Parathyroid adenoma (tissue), 2 donors: Measurements from ENCODE around the gene CHST3.

Experiments
- H2AFZ ChIP-seq: fragments of 300-600 bp; sonication (generic); one replicate; pipeline ENCODE4 v1.7.0; 2017; ENCODE audit warnings: antibody characterized with exemption, mild to moderate bottlenecking
- H3K27ac ChIP-seq: fragments of 300-600 bp; sonication (generic); one replicate; pipeline ENCODE4 v1.7.0; 2017
- H3K27me3 ChIP-seq: fragments of 300-600 bp; sonication (generic); one replicate; pipeline ENCODE4 v1.7.0; 2017; ENCODE audit warnings: low read length; ENCODE audit not compliant: control insufficient read depth, insufficient read depth
- H3K36me3 ChIP-seq: fragments of 300-600 bp; sonication (generic); one replicate; pipeline ENCODE4 v1.7.0; 2017; ENCODE audit warnings: low read length; ENCODE audit not compliant: control insufficient read depth, insufficient read depth
- H3K4me1 ChIP-seq: fragments of 300-600 bp; sonication (generic); one replicate; pipeline ENCODE4 v1.7.0; 2017; ENCODE audit warnings: control low read depth
- H3K4me2 ChIP-seq: fragments of 300-600 bp; sonication (generic); one replicate; pipeline ENCODE4 v1.7.0; 2017; ENCODE audit warnings: low read length
- H3K4me3 ChIP-seq: fragments of 300-600 bp; sonication (generic); one replicate; pipeline ENCODE4 v1.7.0; 2017; ENCODE audit warnings: low read depth, low read length
- H3K79me2 ChIP-seq: fragments of 300-600 bp; sonication (generic); one replicate; pipeline ENCODE4 v1.7.0; 2017; ENCODE audit warnings: control low read depth
- H3K9ac ChIP-seq: fragments of 300-600 bp; sonication (generic); one replicate; pipeline ENCODE4 v1.7.0; 2017; ENCODE audit warnings: mild to moderate bottlenecking
- H3K9me3 ChIP-seq: fragments of 300-600 bp; sonication (generic); one replicate; pipeline ENCODE4 v1.7.0; 2017; ENCODE audit warnings: low read length; ENCODE audit not compliant: control insufficient read depth
- TF ChIP-seq, protein P1 (sequence below): fragments of 300-600 bp; sonication (generic); IDR thresholded peaks from one replicate; pipeline ENCODE4 v1.7.0; 2017; ENCODE audit warnings: antibody characterized with exemption, mild to moderate bottlenecking
- donor health status: primary hyperparathyroidism.

Gene CHST3

GRCh38 chr10:72045586-72045985 lies 81.4 kb downstream of the CHST3 start:
- H3K4me1 ChIP-seq: no peaks in the 10 kb centered on the region
- TF ChIP-seq, protein P1, sequence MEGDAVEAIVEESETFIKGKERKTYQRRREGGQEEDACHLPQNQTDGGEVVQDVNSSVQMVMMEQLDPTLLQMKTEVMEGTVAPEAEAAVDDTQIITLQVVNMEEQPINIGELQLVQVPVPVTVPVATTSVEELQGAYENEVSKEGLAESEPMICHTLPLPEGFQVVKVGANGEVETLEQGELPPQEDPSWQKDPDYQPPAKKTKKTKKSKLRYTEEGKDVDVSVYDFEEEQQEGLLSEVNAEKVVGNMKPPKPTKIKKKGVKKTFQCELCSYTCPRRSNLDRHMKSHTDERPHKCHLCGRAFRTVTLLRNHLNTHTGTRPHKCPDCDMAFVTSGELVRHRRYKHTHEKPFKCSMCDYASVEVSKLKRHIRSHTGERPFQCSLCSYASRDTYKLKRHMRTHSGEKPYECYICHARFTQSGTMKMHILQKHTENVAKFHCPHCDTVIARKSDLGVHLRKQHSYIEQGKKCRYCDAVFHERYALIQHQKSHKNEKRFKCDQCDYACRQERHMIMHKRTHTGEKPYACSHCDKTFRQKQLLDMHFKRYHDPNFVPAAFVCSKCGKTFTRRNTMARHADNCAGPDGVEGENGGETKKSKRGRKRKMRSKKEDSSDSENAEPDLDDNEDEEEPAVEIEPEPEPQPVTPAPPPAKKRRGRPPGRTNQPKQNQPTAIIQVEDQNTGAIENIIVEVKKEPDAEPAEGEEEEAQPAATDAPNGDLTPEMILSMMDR: no peak
- H3K4me3 ChIP-seq: no peak overlapping the region
- no peak overlapping the region for H2AFZ ChIP-seq
- no peaks in the 10 kb centered on the region for H3K9me3 ChIP-seq
- no peak overlapping the region for H3K27ac ChIP-seq
- no peaks in the 10 kb centered on the region for H3K79me2 ChIP-seq
- no peak overlapping the region for H3K9ac ChIP-seq
- H3K27me3 ChIP-seq: no peaks in the 10 kb centered on the region
- H3K36me3 ChIP-seq: no peaks in the 10 kb centered on the region
- H3K4me2 ChIP-seq: no peak overlapping the region

DNA sequence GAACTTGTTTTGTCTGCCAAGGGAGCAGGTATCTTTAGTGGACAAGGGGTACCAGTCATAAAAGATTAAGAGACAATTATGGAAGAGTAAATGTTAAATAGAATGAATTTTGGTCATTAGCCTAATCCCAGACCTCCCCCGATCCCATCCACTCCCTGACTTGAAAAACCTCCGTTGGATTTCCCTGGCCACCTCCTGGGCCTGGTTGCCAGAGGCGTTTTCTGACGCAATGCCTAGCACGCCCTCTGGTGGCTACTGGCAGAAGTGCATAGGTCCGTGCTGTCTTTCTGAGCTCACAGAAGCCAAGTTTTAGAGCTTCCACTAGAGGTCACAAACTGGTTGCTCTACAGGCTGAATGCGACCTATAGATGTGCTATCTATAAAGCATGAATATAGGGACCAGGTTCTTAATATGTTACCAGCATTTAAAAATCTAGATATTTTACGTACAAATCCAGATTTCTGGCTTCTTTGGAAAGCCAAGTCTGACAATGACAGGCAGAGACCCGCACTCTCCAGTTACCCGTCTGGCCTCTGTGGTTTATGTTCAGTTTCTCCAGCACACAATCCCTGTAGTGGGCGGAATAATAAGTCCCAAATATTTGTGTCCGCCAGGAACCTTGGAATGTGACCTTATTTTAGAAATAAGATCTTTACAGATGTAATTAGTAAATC lies 84.4 kb downstream of the CHST3 start:
- H2AFZ ChIP-seq: no peak overlapping the region
- H3K4me3 ChIP-seq: no peak overlapping the region
- H3K27me3 ChIP-seq: no peaks in the 10 kb centered on the region
- TF ChIP-seq, protein P1: peak; percentile 100
- H3K27ac ChIP-seq: no peak overlapping the region
- H3K4me1 ChIP-seq: no peaks in the 10 kb centered on the region
- no peak overlapping the region for H3K9ac ChIP-seq
- H3K9me3 ChIP-seq: no peaks in the 10 kb centered on the region
- H3K4me2 ChIP-seq: no peak overlapping the region
- H3K79me2 ChIP-seq: no peaks in the 10 kb centered on the region
- no peaks in the 10 kb centered on the region for H3K36me3 ChIP-seq

GRCh38 chr10:72049472-72049871 lies 85.3 kb downstream of the CHST3 start:
- H2AFZ ChIP-seq: no peak overlapping the region
- H3K9me3 ChIP-seq: no peaks in the 10 kb centered on the region

DNA sequence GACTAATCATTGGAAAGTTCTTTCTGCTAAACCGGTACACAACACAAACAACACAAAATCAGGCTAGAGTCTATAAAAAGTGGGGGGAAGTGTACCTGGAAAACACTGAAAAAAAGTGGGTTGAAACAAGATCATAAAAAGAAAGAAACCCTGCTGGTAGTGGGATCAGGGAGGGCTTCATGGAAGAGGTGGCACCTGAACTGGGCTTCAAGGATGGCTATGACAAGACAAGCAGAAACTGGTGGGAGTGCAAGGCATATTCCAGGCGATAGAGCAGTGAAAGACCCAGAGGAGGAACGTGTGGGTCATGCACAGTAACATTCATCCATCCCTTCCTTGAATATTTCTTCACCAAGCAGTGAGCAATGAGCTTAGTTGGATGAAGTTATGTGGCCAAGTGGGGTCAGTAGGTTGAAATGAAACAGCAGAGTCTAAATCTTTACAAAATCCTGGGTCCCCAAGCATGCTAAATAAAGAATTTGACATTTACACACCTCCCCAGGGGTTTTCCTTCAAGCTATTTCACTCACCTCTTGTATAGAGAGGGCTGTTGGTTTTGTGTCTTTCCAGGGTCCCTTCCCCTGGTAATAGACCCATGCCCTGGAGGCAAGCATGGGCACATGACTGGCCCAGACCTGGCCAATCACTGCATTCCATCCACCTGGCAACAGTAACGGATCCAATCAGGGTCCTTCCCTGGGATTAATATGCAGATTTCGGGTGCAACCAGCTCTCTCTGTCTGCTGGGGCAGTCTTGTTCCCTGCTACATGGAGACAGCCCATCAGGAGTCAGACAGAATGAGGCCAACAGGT lies 86.0 kb downstream of the CHST3 start:
- Histone ChIP-seq H2AFZ (no peak overlapping the region), H3K27me3 (no peaks in the 10 kb centered on the region), H3K79me2 (no peaks in the 10 kb centered on the region), H3K4me2 (no peak overlapping the region), H3K9me3 (no peaks in the 10 kb centered on the region), H3K27ac (no peak overlapping the region), H3K36me3 (no peaks in the 10 kb centered on the region), H3K9ac (no peak overlapping the region), H3K4me3 (no peak overlapping the region), H3K4me1 (no peaks in the 10 kb centered on the region)
- TF ChIP-seq, protein P1: no peak

More at GRCh38 chr10:72049472-72049871, 85.3 kb downstream of the CHST3 start:
- TF ChIP-seq, protein P1: no peak
- Histone ChIP-seq H3K4me3 (no peak overlapping the region), H3K79me2 (no peaks in the 10 kb centered on the region), H3K36me3 (no peaks in the 10 kb centered on the region), H3K9ac (no peak overlapping the region), H3K27me3 (no peaks in the 10 kb centered on the region), H3K4me2 (no peak overlapping the region), H3K27ac (no peak overlapping the region), H3K4me1 (no peaks in the 10 kb centered on the region)
